GM13976 (cell line): ENCODE data around the gene CEP85L.

ENCODE experiments used
- DNase-seq: peaks from one replicate; pipeline ENCODE4 v3.0.0; 2012; ENCODE audit warnings: low spot score
- CTCF ChIP-seq: IDR thresholded peaks from 2 replicates; pipeline ENCODE4 v1.5.1; 2012; ENCODE audit warnings: borderline replicate concordance, mild to moderate bottlenecking; ENCODE audit not compliant: insufficient read depth; ENCODE audit errors: extremely low read depth, missing control alignments, control extremely low read depth
- in situ Hi-C: fragments of 300-500 bp; cut with MboI; formaldehyde crosslinking; loops from one replicate; pipeline ENCODE4 v1.12.0; 2022; ENCODE audit warnings: low sequenced_read_pairs, mixed read lengths, inconsistent platforms; ENCODE audit not compliant: unreplicated experiment

CEP85L gene

GRCh38 chr6:118650582-118651281 is 659 bp downstream of the CEP85L start:
- in situ Hi-C loops = no loop called here
- peak; percentile 56 for DNase-seq
- no peak for TF ChIP-seq CTCF

DNA sequence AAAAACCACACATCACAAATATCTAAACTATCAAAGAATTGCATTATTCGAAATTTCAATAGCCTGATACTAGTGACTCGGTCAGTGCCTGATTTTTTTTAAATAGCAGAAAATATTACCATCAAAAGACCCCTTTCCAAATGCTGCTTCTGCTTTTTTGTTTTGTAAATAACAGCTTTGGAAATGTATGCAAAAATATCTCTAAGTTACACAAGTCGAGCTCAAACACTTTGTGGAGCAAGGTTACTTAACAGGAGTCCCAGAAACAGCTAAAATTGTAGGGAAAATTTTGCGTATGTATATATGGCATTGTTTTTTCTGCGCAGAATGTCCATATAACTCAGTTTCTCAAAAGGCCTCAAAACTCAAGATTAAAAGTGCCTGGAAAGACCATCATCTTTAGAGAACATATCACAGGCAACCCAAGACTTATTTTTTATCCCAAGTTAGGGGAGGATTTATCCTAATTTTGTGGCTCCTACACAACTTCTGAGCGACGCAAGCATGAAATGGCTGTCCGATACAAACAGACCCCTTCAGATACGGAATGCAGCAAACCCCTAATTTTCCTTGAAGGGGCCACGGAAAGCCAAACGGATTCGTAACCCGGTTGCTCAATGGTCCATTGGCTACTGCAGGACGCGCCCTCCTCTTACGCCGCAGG is 1.3 kb downstream of the CEP85L start:
- in situ Hi-C loops = no loop called here
- no peak for TF ChIP-seq CTCF
- no peak for DNase-seq

GRCh38 chr6:118648866-118649554 is 2.4 kb downstream of the CEP85L start:
- no peak for TF ChIP-seq CTCF
- DNase-seq = no peak
- in situ Hi-C loops = no loop called here

DNA sequence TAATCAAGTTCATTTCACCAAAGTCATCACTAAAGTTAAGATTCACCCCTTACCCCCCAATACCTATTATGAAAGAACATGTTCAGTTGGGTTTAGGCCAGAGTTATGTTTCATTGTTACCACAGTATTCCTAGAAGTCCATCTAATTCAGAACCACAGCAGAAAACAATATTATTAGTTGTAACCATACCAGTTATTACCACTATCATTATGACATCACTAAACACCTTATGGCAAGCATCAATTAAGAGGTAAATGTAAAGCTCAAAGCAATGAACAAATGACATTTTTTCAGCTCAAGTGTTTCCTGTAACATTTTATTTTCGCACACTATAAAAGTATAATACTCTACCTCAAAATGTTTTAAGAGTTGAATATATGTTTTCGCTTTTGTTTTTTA is 4.4 kb downstream of the CEP85L start:
- no peak for DNase-seq
- in situ Hi-C loops = no loop called here
- TF ChIP-seq CTCF = no peak

- TF ChIP-seq CTCF = no peak
- in situ Hi-C loops = no loop called here
- no peak for DNase-seq
These were observed 6.0 kb downstream of the CEP85L start for GRCh38 chr6:118645395-118645794.

- DNase-seq = no peak
- TF ChIP-seq CTCF = no peak
- in situ Hi-C loops = no loop called here
These were observed 7.4 kb downstream of the CEP85L start for GRCh38 chr6:118644007-118644406.
